HFFc6 (cell line): Measurements from ENCODE around the gene HSPA4. TPM values are rescaled to one million over a fixed set of nuclear protein-coding genes. Genes with fewer than 3 reads are reported as not detected.

Source experiments
- DNase-seq: peaks from one replicate; pipeline ENCODE4 v3.0.0-alpha.2; 2018
- H3K27ac Mint-ChIP-seq: 2 replicates; pipeline ENCODE4 v1.8.0; 2020; ENCODE audit warnings: mild to moderate bottlenecking, mixed read lengths
- H3K27me3 Mint-ChIP-seq: 2 replicates; pipeline ENCODE4 v1.8.0; 2021; ENCODE audit warnings: mild to moderate bottlenecking, moderate library complexity, mixed read lengths; ENCODE audit not compliant: insufficient read depth
- H3K36me3 Mint-ChIP-seq: 2 replicates; pipeline ENCODE4 v1.8.0; 2021; ENCODE audit warnings: low read depth, mixed read lengths
- H3K4me1 Mint-ChIP-seq: 2 replicates; pipeline ENCODE4 v1.8.0; 2020; ENCODE audit warnings: low read depth, mixed read lengths
- H3K4me3 Mint-ChIP-seq: 2 replicates; pipeline ENCODE4 v1.8.0; 2020; ENCODE audit warnings: mild to moderate bottlenecking, moderate library complexity, mixed read lengths
- H3K9me3 Mint-ChIP-seq: 2 replicates; pipeline ENCODE4 v1.8.0; 2020; ENCODE audit warnings: mild to moderate bottlenecking, mixed read lengths
- CTCF ChIP-seq: fragments of 200-600 bp; sonication (generic); IDR thresholded peaks from 2 replicates; pipeline ENCODE4 v1.5.0; 2021; ENCODE audit warnings: antibody characterized with exemption, mild to moderate bottlenecking
- total RNA-seq, 6 experiments: library from RNA; stranded (reverse); fragmentation: NEBNext Ultra II Directional; extraction: Animal tissue kit (Norgen Biotek cat#: 25700); gene quantifications; 2 replicates in 1 of 6; 3 replicates in 5 of 6; pipeline ENCODE4 v1.2.3, GENCODE V29; 2021

The HSPA4 gene
- total RNA-seq, 6 experiments from 2014 or later: 181 to 235 (median 214) TPM

- no peak for TF ChIP-seq CTCF
- H3K4me1 Mint-ChIP-seq: no peaks in the 10 kb centered on the region
- no peaks in the 10 kb centered on the region for H3K9me3 Mint-ChIP-seq
- no peaks in the 10 kb centered on the region for H3K36me3 Mint-ChIP-seq
- no peak overlapping the region for H3K27ac Mint-ChIP-seq
- DNase-seq: no peak
- H3K4me3 Mint-ChIP-seq: no peak overlapping the region
- H3K27me3 Mint-ChIP-seq: peaks cover 24% of the 10 kb centered on the region
Observed at GRCh38 chr5:133150909-133151544, 99.2 kb downstream of the HSPA4 start.

GRCh38 chr5:133154274-133155075 lies 102.7 kb downstream of the HSPA4 start:
- Mint-ChIP-seq H3K27ac (no peak overlapping the region), H3K9me3 (no peaks in the 10 kb centered on the region), H3K36me3 (no peaks in the 10 kb centered on the region), H3K4me3 (no peak overlapping the region), H3K4me1 (no peaks in the 10 kb centered on the region), H3K27me3 (peaks cover 26% of the 10 kb centered on the region)
- no peak for TF ChIP-seq CTCF
- DNase-seq: no peak

- Mint-ChIP-seq H3K9me3 (no peaks in the 10 kb centered on the region), H3K36me3 (no peaks in the 10 kb centered on the region), H3K4me3 (no peak overlapping the region), H3K4me1 (no peaks in the 10 kb centered on the region), H3K27me3 (peaks cover 26% of the 10 kb centered on the region), H3K27ac (no peak overlapping the region)
- no peak for TF ChIP-seq CTCF
- DNase-seq: no peak
Observed at GRCh38 chr5:133155326-133155969, 103.6 kb downstream of the HSPA4 start.

Other genes starting within 250 kb of the HSPA4 start
- not detected for gene SOWAHA, start 238.7 kb upstream of the HSPA4 start, total RNA-seq
- gene SHROOM1, start 221.4 kb upstream of the HSPA4 start, total RNA-seq: 10 to 100 TPM in 1 of 6 experiments, 1 to 10 TPM in 5; 7.8 to 12.2 (median 8.6) TPM
- gene GDF9, start 185.5 kb upstream of the HSPA4 start, total RNA-seq: under 1 TPM in 3 of 6 experiments, not detected in 3; 0.09 to 0.14 (median 0.12) TPM
- 100 to 1,000 TPM; 501 to 678 (median 615) TPM for gene UQCRQ, start 185.4 kb upstream of the HSPA4 start, total RNA-seq
- under 1 TPM; 0.09 to 0.51 (median 0.41) TPM for gene LEAP2, start 178.3 kb upstream of the HSPA4 start, total RNA-seq
- 10 to 100 TPM; 81.1 to 92.5 (median 87.6) TPM for gene AFF4, start 88.4 kb upstream of the HSPA4 start, total RNA-seq
- 10 to 100 TPM; 11.0 to 19.8 (median 17.4) TPM for gene ZCCHC10, start 25.5 kb upstream of the HSPA4 start, total RNA-seq